HepG2 (cell line): ENCODE measurements around the gene WDR62. TPM values are rescaled to one million over a fixed set of nuclear protein-coding genes. Genes with fewer than 3 reads are reported as not detected.

Experiments
- ARID3A ChIP-seq: IDR thresholded peaks from 2 replicates; pipeline ENCODE4 v1.6.1; 2012; ENCODE audit warnings: low read depth, low read length, improper control_type of control experiment
- ATF2 ChIP-seq: sonication (generic); formaldehyde crosslinking; IDR thresholded peaks from 2 replicates; pipeline ENCODE4 v1.4.0; 2020; ENCODE audit warnings: missing genetic modification reagents
- BCL6 ChIP-seq: IDR thresholded peaks from 2 replicates; pipeline ENCODE4 v1.6.1; 2016; ENCODE audit warnings: missing genetic modification reagents, missing compliant biosample characterization
- EP300 ChIP-seq, 3 experiments: sonication (generic) in 1 of 3; formaldehyde crosslinking in 1 of 3; IDR thresholded peaks; 2 replicates each; pipeline versions ENCODE4 v1.5.1 to v1.6.1; 2011 to 2020; ENCODE audit warnings: low read depth in 2 of 3, low read length in 2 of 3, borderline replicate concordance in 1 of 3, improper control_type of control experiment in 1 of 3, mild to moderate bottlenecking in 1 of 3, missing genetic modification reagents in 1 of 3, moderate library complexity in 1 of 3
- FOXO1 ChIP-seq: sonication (generic); formaldehyde crosslinking; IDR thresholded peaks from 2 replicates; pipeline ENCODE4 v1.4.0; 2020; ENCODE audit warnings: missing genetic modification reagents
- GFI1 ChIP-seq: sonication (generic); formaldehyde crosslinking; IDR thresholded peaks from 2 replicates; pipeline ENCODE4 v1.5.0; 2020; ENCODE audit warnings: missing genetic modification reagents, mild to moderate bottlenecking, borderline replicate concordance
- HINFP ChIP-seq: sonication (generic); formaldehyde crosslinking; IDR thresholded peaks from 2 replicates; pipeline ENCODE4 v1.4.0; 2020; ENCODE audit warnings: low read depth, mild to moderate bottlenecking, missing genetic modification reagents
- HNF1A ChIP-seq, 2 experiments: sonication (generic) in 1 of 2; formaldehyde crosslinking in 1 of 2; IDR thresholded peaks; 2 replicates each; pipeline versions ENCODE4 v1.4.0 to v1.6.1; 2016 to 2020; ENCODE audit warnings: borderline replicate concordance in 1 of 2, low read depth in 1 of 2, mild to moderate bottlenecking in 1 of 2, missing genetic modification reagents in 1 of 2
- KLF9 ChIP-seq: IDR thresholded peaks from 2 replicates; pipeline ENCODE4 v1.6.1; 2016; ENCODE audit warnings: low read depth
- NCOR1 ChIP-seq: fragments of 200-600 bp; sonication (generic); IDR thresholded peaks from 2 replicates; pipeline ENCODE4 v1.7.0; 2017; ENCODE audit warnings: antibody characterized with exemption, low read length, borderline replicate concordance
- NR2C2 ChIP-seq: sonication (generic); formaldehyde crosslinking; IDR thresholded peaks from 2 replicates; pipeline ENCODE4 v1.4.0; 2020; ENCODE audit warnings: missing genetic modification reagents, mild to moderate bottlenecking, moderate library complexity, borderline replicate concordance
- RARA ChIP-seq: IDR thresholded peaks from 2 replicates; pipeline ENCODE4 v1.6.1; 2016; ENCODE audit warnings: missing genetic modification reagents, missing compliant biosample characterization
- SIN3A ChIP-seq: IDR thresholded peaks from 2 replicates; pipeline ENCODE4 v1.6.1; 2011; ENCODE audit warnings: low read depth, mild to moderate bottlenecking, control low read depth, low read length, borderline replicate concordance
- SNAPC5 ChIP-seq: sonication (generic); formaldehyde crosslinking; IDR thresholded peaks from 2 replicates; pipeline ENCODE4 v1.8.1; 2023; ENCODE audit warnings: mild to moderate bottlenecking, missing genetic modification reagents, borderline replicate concordance
- TEF ChIP-seq: sonication (generic); formaldehyde crosslinking; IDR thresholded peaks from 2 replicates; pipeline ENCODE4 v1.5.0; 2020; ENCODE audit warnings: missing genetic modification reagents
- ZSCAN29 ChIP-seq: sonication (generic); formaldehyde crosslinking; conservative IDR thresholded peaks from 2 replicates; pipeline ENCODE4 v1.4.0; 2020; ENCODE audit warnings: mild to moderate bottlenecking, missing genetic modification reagents
- polyA plus RNA-seq, 8 experiments: library from polyadenylated mRNA; depleted of rRNA in 3 of 8; stranded (reverse) in 7 of 8; unstranded in 1 of 8; fragments of >200 nt; fragmentation: Illumina TruSeq in 4 of 8; extraction: Trizol in 4 of 8; gene quantifications; 2 replicates each; pipeline versions ENCODE4 v1.2.1 to v1.2.3, GENCODE V29; 2011 to 2016; ENCODE audit warnings: low read depth in 4 of 8, missing spikeins in 1 of 8, mixed read lengths in 1 of 8; ENCODE audit not compliant: insufficient read depth in 1 of 8
- total RNA-seq, 5 experiments: library from RNA; depleted of rRNA; stranded (reverse); fragments of >200 nt; fragmentation: Illumina TruSeq; extraction: Trizol; gene quantifications; 2 replicates each; pipeline ENCODE4 v1.2.3, GENCODE V29; 2016; ENCODE audit warnings: low read depth in 1 of 5

Gene WDR62
- total and polyA plus RNA-seq, 2 of the 13 experiments (the other 11 are each of a cell fraction or from before 2014, with no cell fraction given), result 5.8 to 12.5 TPM

GRCh38 chr19:36139473-36140303 is 85.0 kb downstream of the WDR62 start, which contains the start of gene CAPNS1 (continued):
- TF ChIP-seq HNF1A (IDR thresholded peaks at IDR 0.05; ENCODE audit: low read depth) (peak; percentile 11; the same call in 1 of the 2 replicates), HNF1A (CRISPR knock-in tag; IDR thresholded peaks at IDR 0.05; ENCODE audit: borderline replicate concordance) (peak; percentile 68; the same call in 1 of the 2 replicates), ZSCAN29 (peak; percentile 16; the same call in 1 of the 2 replicates), KLF9 (0 out of 2 replicates have a peak, but pooled peaks have one; percentile 61), HINFP (CRISPR knock-in tag) (0 out of 2 replicates have a peak, but pooled peaks have one; percentile 58), ATF2 (CRISPR knock-in tag) (0 out of 2 replicates have a peak, but pooled peaks have one; percentile 64), FOXO1 (CRISPR knock-in tag) (peak; percentile 52; the same call in 1 of the 2 replicates), GFI1 (CRISPR knock-in tag) (peak; percentile 45; the same call in 1 of the 2 replicates), ARID3A (no peak; the same call in 1 of the 2 replicates), NCOR1 (no peak), BCL6 (peak; percentile 42; the same call in 1 of the 2 replicates), RARA (CRISPR knock-in tag) (peak; percentile 50), TEF (CRISPR knock-in tag) (peak; percentile 55), EP300 (IDR thresholded peaks at IDR 0.05; ENCODE audit: low read depth in 2 of 2, low read length in 2 of 2) (no peak), EP300 (CRISPR knock-in tag; IDR thresholded peaks at IDR 0.05; ENCODE audit: borderline replicate concordance) (no peak), SIN3A (peak; percentile 70; the same call in 1 of the 2 replicates), NR2C2 (CRISPR knock-in tag) (peak; percentile 51; the same call in 1 of the 2 replicates), SNAPC5 (CRISPR knock-in tag) (peak; percentile 62; the same call in 1 of the 2 replicates)
